ENCODE data around the gene SPOP.

SPOP gene

DNA sequence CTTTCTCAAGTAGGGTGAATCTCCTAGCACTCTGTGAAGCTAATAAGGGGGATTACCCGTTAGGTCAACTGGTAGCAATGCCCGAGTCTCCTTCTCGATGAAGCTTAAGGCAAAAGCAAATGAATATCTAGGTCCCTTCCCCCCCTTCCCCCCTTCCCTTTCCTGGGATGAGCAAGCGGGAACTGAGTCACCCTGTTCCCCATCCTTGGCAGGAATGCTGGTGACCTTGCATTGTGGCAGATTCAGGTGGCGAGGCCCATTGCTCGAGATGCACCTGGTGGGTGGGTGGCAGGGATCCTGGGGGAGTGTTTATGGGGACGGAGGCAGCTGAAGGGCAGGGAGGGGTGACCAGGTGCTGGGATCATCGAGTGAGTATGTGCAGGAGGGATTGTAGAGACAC, 95.1 kb downstream of the SPOP start:
- DNase-seq = no peak

- DNase-seq = no peak
Measured at GRCh38 chr17:49582055-49582722, 95.7 kb downstream of the SPOP start.

- DNase-seq = peak; percentile 79
Measured at GRCh38 chr17:49581648-49581998, 96.3 kb downstream of the SPOP start.

- DNase-seq = no peak
Measured at GRCh38 chr17:49580981-49581647, 96.8 kb downstream of the SPOP start.

DNA sequence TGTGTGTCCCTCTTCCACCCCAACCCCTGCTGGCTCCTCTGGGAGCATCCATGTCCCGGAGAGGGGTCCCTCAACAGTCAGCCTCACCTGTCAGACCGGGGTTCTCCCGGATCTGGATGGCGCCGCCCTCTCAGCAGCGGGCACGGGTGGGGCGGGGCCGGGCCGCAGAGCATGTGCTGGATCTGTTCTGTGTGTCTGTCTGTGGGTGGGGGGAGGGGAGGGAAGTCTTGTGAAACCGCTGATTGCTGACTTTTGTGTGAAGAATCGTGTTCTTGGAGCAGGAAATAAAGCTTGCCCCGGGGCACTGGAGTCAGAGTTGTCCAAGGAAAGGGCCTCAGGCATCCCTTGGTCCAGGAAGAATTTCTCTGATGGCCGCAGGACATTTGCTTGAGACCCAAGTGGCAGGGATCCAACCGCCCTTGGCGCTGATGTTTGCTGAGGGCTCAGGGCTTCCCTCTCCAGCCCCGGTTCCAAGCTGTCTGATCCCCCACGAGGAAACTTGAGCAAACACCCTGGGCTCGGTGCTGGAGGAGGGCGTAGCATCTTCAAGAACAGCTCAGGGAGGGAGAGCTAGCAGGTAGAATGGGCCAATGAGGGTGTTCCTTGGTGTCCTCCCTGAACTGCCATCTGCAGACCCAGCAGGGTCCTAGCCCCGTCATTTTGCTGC, 97.7 kb downstream of the SPOP start:
- no peak for DNase-seq

- DNase-seq = no peak
Measured at GRCh38 chr17:49579522-49579921, 98.4 kb downstream of the SPOP start.

- no peak for DNase-seq
Measured at GRCh38 chr17:49578952-49579500, 98.9 kb downstream of the SPOP start.

- DNase-seq = no peak
Measured at GRCh38 chr17:49578414-49578813, 99.5 kb downstream of the SPOP start.

GRCh38 chr17:49577963-49578362, 99.9 kb downstream of the SPOP start:
- DNase-seq = no peak

GRCh38 chr17:49577650-49577934, 100.3 kb downstream of the SPOP start:
- DNase-seq = no peak

- no peak for DNase-seq
Measured at GRCh38 chr17:49576917-49577649, 100.8 kb downstream of the SPOP start.

- DNase-seq = peak; percentile 40
Measured at GRCh38 chr17:49576088-49576916, 101.6 kb downstream of the SPOP start.

DNA sequence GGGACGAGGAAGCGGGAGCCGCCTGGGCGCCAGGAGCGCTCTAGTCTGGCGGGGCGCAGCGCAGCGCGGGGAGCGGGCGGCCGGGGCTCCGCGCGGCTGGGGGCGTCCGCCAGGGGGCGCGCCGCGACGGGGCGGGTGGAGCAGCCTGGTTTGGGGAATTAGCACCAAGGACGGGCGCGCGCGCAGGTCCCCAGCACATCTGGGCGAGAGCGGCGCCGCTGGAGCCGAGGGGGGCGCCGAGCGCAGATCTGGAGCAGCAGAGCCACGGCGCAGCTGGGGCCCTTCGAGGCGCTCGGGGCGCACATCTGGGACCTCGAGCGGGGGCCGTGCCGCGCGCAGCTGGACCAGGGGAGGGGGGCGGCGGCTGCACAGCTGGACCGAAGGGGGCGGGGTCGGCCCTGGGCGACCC, 102.2 kb downstream of the SPOP start, which contains the start of gene NXPH3:
NXPH3 (plus strand) TSS at position 193 of the 409 bp plus-strand sequence. CDS start 349 bp downstream, outside the sequence.
- peak; percentile 68 for DNase-seq

DNA sequence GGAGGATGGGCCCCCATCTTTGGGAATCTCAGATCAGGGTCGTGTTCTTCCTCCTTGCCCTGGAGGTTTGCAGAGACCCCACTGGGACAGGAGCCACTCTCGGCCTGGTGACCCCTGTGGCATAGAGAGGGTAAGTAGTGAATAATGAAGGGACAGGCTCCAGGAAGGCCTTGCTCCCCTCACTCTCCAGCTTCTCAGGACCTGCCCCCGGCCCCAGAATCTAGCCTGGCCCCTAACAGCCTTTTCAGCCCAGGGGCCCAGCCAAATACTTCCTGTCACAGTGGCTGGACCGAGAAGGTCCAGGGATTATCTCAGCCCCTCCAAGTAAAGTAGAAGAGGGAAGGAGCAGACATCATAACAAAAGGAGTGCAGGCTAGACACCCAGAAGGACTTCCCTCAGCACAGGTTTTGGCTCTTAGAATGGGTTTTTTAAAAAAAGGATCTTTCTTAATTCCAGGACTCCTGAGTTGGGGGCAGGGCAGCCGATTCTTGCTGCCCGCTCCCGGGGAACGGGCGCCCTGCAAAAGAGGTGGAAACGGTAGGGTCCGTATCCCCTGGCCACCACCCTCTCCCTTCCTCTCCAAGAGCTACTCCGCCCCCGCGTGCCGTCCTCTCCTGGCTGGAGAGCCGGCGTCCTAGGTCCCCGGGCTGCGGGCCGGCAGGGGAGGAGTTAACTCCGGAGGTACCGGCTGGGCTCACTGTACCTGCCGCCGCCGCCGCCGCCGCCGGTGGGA, 102.8 kb downstream of the SPOP start:
- DNase-seq = no peak

GRCh38 chr17:49574323-49574781, 103.5 kb downstream of the SPOP start:
- peak; percentile 30 for DNase-seq

GRCh38 chr17:49573510-49574322, 104.2 kb downstream of the SPOP start:
- no peak for DNase-seq

DNA sequence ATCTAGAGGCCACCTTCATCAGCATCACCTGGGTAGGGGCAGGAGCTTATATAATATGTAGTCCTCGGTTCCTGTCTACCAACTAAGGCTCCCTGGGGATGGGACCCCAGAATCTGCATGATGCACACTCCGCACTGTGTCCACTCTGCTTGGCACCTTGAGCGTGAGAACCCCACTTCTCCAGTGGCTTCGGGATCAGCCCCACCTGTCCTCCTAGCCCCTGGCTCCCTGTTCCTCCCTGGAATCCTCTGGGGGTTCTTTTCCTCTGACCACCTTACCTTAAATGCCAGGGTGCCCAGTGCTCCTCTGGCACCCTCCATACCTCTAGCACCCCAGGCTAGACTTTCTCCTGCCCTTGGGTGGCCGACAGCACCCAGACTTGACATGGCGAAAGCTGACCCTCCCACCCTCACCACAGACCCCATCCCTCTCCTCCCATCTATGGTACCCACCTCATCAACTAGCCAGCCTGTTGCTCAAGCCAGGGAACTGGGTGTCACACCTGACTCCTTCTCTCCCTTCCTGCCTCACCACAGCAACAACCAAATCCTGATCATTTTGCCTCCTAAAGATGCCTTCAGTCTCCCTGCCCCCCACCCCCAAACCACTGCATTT, 105.0 kb downstream of the SPOP start:
- no peak for DNase-seq

- no peak for DNase-seq
Measured at GRCh38 chr17:49572226-49572625, 105.7 kb downstream of the SPOP start.

- DNase-seq = no peak
Measured at GRCh38 chr17:49571764-49572163, 106.1 kb downstream of the SPOP start.

DNA sequence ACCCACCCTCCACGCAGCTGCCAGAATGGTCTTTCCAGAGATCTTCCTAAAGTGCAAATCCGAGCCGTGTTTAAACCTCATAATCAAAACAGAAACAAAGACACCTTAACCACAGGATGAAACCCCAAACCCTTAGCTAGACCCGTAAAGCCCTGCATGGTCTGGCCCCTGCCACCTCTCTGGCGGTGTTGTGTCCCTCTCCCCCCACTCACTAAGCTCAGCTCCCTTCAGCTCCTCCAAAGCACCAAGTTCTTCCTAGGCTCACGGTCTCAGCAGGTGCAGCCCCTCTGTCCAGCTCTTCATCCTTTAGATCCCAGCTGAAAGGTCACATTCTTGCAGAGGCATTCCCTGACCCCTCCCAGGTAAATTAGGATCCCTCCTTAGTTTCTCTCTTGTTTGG, 106.6 kb downstream of the SPOP start:
- DNase-seq = no peak
